ENCODE measurements around the gene CCR4.

The CCR4 gene

DNA sequence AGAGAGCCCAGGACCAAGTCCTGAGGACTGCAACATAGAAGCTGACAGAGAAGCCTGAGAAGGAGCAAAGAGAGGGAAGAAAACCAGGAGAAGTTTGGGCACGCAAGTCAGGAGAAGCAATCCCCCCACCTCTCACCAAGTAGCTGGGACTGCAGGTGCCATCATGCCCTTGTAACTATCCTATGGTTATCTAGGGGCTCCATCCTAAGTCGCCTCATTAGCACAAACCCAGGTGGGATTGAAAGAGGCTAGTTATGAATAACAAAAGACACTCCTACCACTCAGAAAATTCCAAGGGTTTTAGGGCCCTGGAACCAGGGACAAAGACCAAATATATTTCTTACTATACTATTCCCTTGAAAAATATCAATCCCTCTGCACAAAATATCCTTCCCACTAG, 53.5 kb downstream of the CCR4 start:
- TF ChIP-seq FOXM1 (IDR thresholded peaks at IDR 0.05; ENCODE audit: borderline replicate concordance), result no peak
- TF ChIP-seq SP1 (IDR thresholded peaks at IDR 0.05), result no peak
- TF ChIP-seq NFRKB (IDR thresholded peaks at IDR 0.05), result no peak
- POLR2A ChIA-PET, result no interaction called here
- CTCF ChIA-PET, result interaction anchor here (1.3 kb wide), 1 partner anchor 58 kb away, joined by 3 read pairs; no protein-coding TSS in a partner anchor
- no peak for DNase-seq (ENCODE audit: extremely low spot score)
